ENCODE results near the gene SLC8B1.
"Not testable (repeated sequence)": the region's sequence is repeated elsewhere in the genome, so short reads cannot be mapped to it uniquely, and the experiment has no call there.

The SLC8B1 gene

GRCh38 chr12:113354192-113354591 lies 19.3 kb upstream of the SLC8B1 start:
- not testable (repeated sequence) for DNase-seq (ENCODE audit: low read depth)

- DNase-seq (ENCODE audit: low read depth), result no peak
These were observed 16.2 kb upstream of the SLC8B1 start for GRCh38 chr12:113351089-113351488.

- DNase-seq (ENCODE audit: low read depth), result no peak
These were observed 14.1 kb upstream of the SLC8B1 start for GRCh38 chr12:113348849-113349536.

- no peak for DNase-seq (ENCODE audit: low read depth)
These were observed 13.0 kb upstream of the SLC8B1 start for GRCh38 chr12:113347892-113348291.

- no peak for DNase-seq (ENCODE audit: low read depth)
These were observed 12.2 kb upstream of the SLC8B1 start for GRCh38 chr12:113347107-113347506.

- DNase-seq (ENCODE audit: low read depth), result no peak
These were observed 11.4 kb upstream of the SLC8B1 start for GRCh38 chr12:113346353-113346752.

GRCh38 chr12:113345318-113345717 lies 10.4 kb upstream of the SLC8B1 start:
- DNase-seq (ENCODE audit: low read depth), result no peak

GRCh38 chr12:113341535-113341934 lies 6.6 kb upstream of the SLC8B1 start:
- no peak for DNase-seq (ENCODE audit: low read depth)

GRCh38 chr12:113340061-113340460 lies 5.2 kb upstream of the SLC8B1 start:
- no peak for DNase-seq (ENCODE audit: low read depth)

- DNase-seq (ENCODE audit: low read depth), result no peak
These were observed 4.6 kb upstream of the SLC8B1 start for GRCh38 chr12:113339540-113339939.

GRCh38 chr12:113333877-113334785 lies 778 bp downstream of the SLC8B1 start:
- no peak for DNase-seq (ENCODE audit: low read depth)

- DNase-seq (ENCODE audit: low read depth), result no peak
These were observed 1.5 kb downstream of the SLC8B1 start for GRCh38 chr12:113333418-113333750.

- no peak for DNase-seq (ENCODE audit: low read depth)
These were observed 2.1 kb downstream of the SLC8B1 start for GRCh38 chr12:113332688-113333417.

GRCh38 chr12:113330505-113330904 lies 4.4 kb downstream of the SLC8B1 start:
- DNase-seq (ENCODE audit: low read depth), result no peak

- no peak for DNase-seq (ENCODE audit: low read depth)
These were observed 5.0 kb downstream of the SLC8B1 start for GRCh38 chr12:113329791-113330417.

- DNase-seq (ENCODE audit: low read depth), result peak; percentile 82
These were observed 5.7 kb downstream of the SLC8B1 start for GRCh38 chr12:113329022-113329790.

GRCh38 chr12:113328368-113328889 lies 6.5 kb downstream of the SLC8B1 start:
- DNase-seq (ENCODE audit: low read depth), result no peak

- no peak for DNase-seq (ENCODE audit: low read depth)
These were observed 8.0 kb downstream of the SLC8B1 start for GRCh38 chr12:113326775-113327395.

GRCh38 chr12:113325916-113326315 lies 9.0 kb downstream of the SLC8B1 start:
- peak; percentile 33 for DNase-seq (ENCODE audit: low read depth)

- peak; percentile 90 for DNase-seq (ENCODE audit: low read depth)
These were observed 12.6 kb downstream of the SLC8B1 start for GRCh38 chr12:113322343-113322742.

- DNase-seq (ENCODE audit: low read depth), result no peak
These were observed 14.5 kb downstream of the SLC8B1 start for GRCh38 chr12:113320401-113320800.

All from ELR (cell line).